Erythroblast (primary cell): Measurements from ENCODE around the gene SLC6A2.

Source experiments
- GATA1 ChIP-seq: IDR thresholded peaks from 2 replicates; pipeline ENCODE4 v1.6.1; 2011; ENCODE audit warnings: low read depth, mild to moderate bottlenecking, control low read depth, low read length, moderate library complexity
- POLR2A ChIP-seq: IDR thresholded peaks from 2 replicates; pipeline ENCODE4 v1.6.1; 2011; ENCODE audit warnings: mild to moderate bottlenecking, low read length

GRCh38 chr16:55625843-55626242 lies 29.9 kb upstream of the SLC6A2 start:
- TF ChIP-seq POLR2A: no peak
- no peak for TF ChIP-seq GATA1
